ENCODE measurements around the gene TMEM121.

DNA sequence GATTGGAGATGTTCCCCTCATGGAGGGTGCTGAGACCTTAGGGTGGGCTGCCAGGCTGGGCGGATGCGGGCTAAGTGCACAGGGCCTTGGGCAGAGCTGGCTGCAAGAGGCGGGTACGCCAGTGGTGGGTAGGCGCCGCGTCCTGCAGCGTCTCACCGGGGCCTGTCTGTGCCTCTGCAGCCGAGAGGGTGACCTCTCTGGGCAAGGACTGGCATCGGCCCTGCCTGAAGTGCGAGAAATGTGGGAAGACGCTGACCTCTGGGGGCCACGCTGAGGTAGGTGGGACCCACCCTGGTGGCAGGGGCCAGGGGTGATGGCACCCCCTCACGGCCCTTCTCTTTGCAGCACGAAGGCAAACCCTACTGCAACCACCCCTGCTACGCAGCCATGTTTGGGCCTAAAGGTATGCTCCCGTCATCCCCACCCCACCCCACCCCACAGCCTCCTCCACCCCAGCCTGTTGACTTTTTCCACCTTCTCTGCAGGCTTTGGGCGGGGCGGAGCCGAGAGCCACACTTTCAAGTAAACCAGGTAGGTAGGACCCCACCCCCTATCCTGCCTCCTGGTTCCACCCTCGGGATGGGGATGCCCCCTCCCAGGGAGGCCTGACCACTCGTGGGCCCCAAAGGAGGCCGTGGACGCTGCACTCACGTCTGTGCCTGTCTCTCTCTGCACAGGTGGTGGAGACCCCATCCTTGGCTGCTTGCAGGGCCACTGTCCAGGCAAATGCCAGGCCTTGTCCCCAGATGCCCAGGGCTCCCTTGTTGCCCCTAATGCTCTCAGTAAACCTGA lies 38.2 kb upstream of the TMEM121 start:
- TF ChIP-seq, protein P1, sequence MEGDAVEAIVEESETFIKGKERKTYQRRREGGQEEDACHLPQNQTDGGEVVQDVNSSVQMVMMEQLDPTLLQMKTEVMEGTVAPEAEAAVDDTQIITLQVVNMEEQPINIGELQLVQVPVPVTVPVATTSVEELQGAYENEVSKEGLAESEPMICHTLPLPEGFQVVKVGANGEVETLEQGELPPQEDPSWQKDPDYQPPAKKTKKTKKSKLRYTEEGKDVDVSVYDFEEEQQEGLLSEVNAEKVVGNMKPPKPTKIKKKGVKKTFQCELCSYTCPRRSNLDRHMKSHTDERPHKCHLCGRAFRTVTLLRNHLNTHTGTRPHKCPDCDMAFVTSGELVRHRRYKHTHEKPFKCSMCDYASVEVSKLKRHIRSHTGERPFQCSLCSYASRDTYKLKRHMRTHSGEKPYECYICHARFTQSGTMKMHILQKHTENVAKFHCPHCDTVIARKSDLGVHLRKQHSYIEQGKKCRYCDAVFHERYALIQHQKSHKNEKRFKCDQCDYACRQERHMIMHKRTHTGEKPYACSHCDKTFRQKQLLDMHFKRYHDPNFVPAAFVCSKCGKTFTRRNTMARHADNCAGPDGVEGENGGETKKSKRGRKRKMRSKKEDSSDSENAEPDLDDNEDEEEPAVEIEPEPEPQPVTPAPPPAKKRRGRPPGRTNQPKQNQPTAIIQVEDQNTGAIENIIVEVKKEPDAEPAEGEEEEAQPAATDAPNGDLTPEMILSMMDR (IDR thresholded peaks at IDR 0.05) = no peak
- no peak for TF ChIP-seq EZH2 (IDR thresholded peaks at IDR 0.05; ENCODE audit: borderline replicate concordance, insufficient read depth, low read depth, low read length, poor library complexity, severe bottlenecking)
